HepG2 (cell line): Measurements from ENCODE around the gene VEGFB. TPM values are rescaled to one million over a fixed set of nuclear protein-coding genes. Genes with fewer than 3 reads are reported as not detected.

Experiments
- HDAC1 ChIP-seq: sonication (generic); formaldehyde crosslinking; IDR thresholded peaks from 2 replicates; pipeline ENCODE4 v1.5.1; 2020; ENCODE audit warnings: mild to moderate bottlenecking, missing genetic modification reagents
- HES4 ChIP-seq: sonication (generic); formaldehyde crosslinking; IDR thresholded peaks from 2 replicates; pipeline ENCODE4 v1.9.0; 2021; ENCODE audit warnings: mild to moderate bottlenecking, missing genetic modification reagents, borderline replicate concordance
- KDM5A ChIP-seq: fragments of 200-600 bp; sonication (generic); IDR thresholded peaks from 2 replicates; pipeline ENCODE4 v1.7.0; 2018; ENCODE audit warnings: antibody characterized with exemption, mild to moderate bottlenecking, low read length, borderline replicate concordance
- RBM39 ChIP-seq: fragments of 200-400 bp; formaldehyde crosslinking; IDR thresholded peaks from one replicate; pipeline ENCODE4 v1.6.1; 2018; ENCODE audit warnings: antibody characterized with exemption, mild to moderate bottlenecking, low read depth, low read length; ENCODE audit not compliant: poor library complexity, severe bottlenecking
- SATB2 ChIP-seq: sonication (generic); formaldehyde crosslinking; IDR thresholded peaks from 2 replicates; pipeline ENCODE4 v1.5.0; 2020; ENCODE audit warnings: missing genetic modification reagents
- TCF7 ChIP-seq: sonication (generic); IDR thresholded peaks from 2 replicates; pipeline ENCODE4 v1.6.1; 2016; ENCODE audit warnings: antibody characterized with exemption, low read depth
- XRCC5 ChIP-seq: fragments of 200-400 bp; formaldehyde crosslinking; optimal IDR thresholded peaks from 2 replicates; pipeline ENCODE3; 2017; ENCODE audit warnings: mild to moderate bottlenecking, low read length
- ZBTB7B ChIP-seq: sonication (generic); formaldehyde crosslinking; IDR thresholded peaks from 2 replicates; pipeline ENCODE4 v1.4.0; 2020; ENCODE audit warnings: missing genetic modification reagents
- ZBTB8A ChIP-seq: sonication (generic); formaldehyde crosslinking; IDR thresholded peaks from 2 replicates; pipeline ENCODE4 v1.4.0; 2020; ENCODE audit warnings: mild to moderate bottlenecking, low read depth, missing genetic modification reagents, borderline replicate concordance
- ZNF180 ChIP-seq: sonication (generic); formaldehyde crosslinking; IDR thresholded peaks from 2 replicates; pipeline ENCODE4 v1.4.0; 2020; ENCODE audit warnings: low read depth, missing genetic modification reagents, borderline replicate concordance
- ZNF567 ChIP-seq: sonication (generic); formaldehyde crosslinking; IDR thresholded peaks from 2 replicates; pipeline ENCODE4 v1.8.1; 2023; ENCODE audit warnings: mild to moderate bottlenecking, missing genetic modification reagents, borderline replicate concordance
- ZNF768 ChIP-seq: sonication (generic); formaldehyde crosslinking; IDR thresholded peaks from 2 replicates; pipeline ENCODE4 v1.4.0; 2020; ENCODE audit warnings: missing genetic modification reagents
- polyA plus RNA-seq, 8 experiments: library from polyadenylated mRNA; depleted of rRNA in 3 of 8; stranded (reverse) in 7 of 8; unstranded in 1 of 8; fragments of >200 nt; fragmentation: Illumina TruSeq in 4 of 8; extraction: Trizol in 4 of 8; gene quantifications; 2 replicates each; pipeline versions ENCODE4 v1.2.1 to v1.2.3, GENCODE V29; 2011 to 2016; ENCODE audit warnings: low read depth in 4 of 8, missing spikeins in 1 of 8, mixed read lengths in 1 of 8; ENCODE audit not compliant: insufficient read depth in 1 of 8
- total RNA-seq, 5 experiments: library from RNA; depleted of rRNA; stranded (reverse); fragments of >200 nt; fragmentation: Illumina TruSeq; extraction: Trizol; gene quantifications; 2 replicates each; pipeline ENCODE4 v1.2.3, GENCODE V29; 2016; ENCODE audit warnings: low read depth in 1 of 5
- TF ChIP-seq, protein P1 (sequence below): sonication (generic); formaldehyde crosslinking; IDR thresholded peaks from 2 replicates; pipeline ENCODE4 v1.5.1; 2020; ENCODE audit warnings: mild to moderate bottlenecking, missing genetic modification reagents, moderate library complexity
- TF ChIP-seq, protein P2 (sequence below): sonication (generic); formaldehyde crosslinking; conservative IDR thresholded peaks from 2 replicates; pipeline ENCODE4 v1.4.0; 2020; ENCODE audit warnings: missing genetic modification reagents
- TF ChIP-seq, protein P3 (sequence below): sonication (generic); formaldehyde crosslinking; conservative IDR thresholded peaks from 2 replicates; pipeline ENCODE4 v1.8.0; 2022; ENCODE audit warnings: low read depth, missing genetic modification reagents
- TF ChIP-seq, protein P4 (sequence below), 2 experiments: IDR thresholded peaks; 2 replicates each; pipeline ENCODE4 v1.6.1; 2011 to 2012; ENCODE audit warnings: low read length in 2 of 2, borderline replicate concordance in 1 of 2, low read depth in 1 of 2, mild to moderate bottlenecking in 1 of 2, moderate library complexity in 1 of 2
- TF ChIP-seq, protein P5 (sequence below): IDR thresholded peaks from 2 replicates; pipeline ENCODE4 v1.6.1; 2016; ENCODE audit warnings: low read depth, borderline replicate concordance
- TF ChIP-seq, protein P6 (sequence below): IDR thresholded peaks from 2 replicates; pipeline ENCODE4 v1.6.1; 2016
- TF ChIP-seq, protein P7 (sequence below): sonication (generic); IDR thresholded peaks from 2 replicates; pipeline ENCODE4 v1.6.1; 2016; ENCODE audit warnings: low read depth, borderline replicate concordance

Gene VEGFB
- total and polyA plus RNA-seq, 2 of the 13 experiments (the other 11 are each of a cell fraction or from before 2014, with no cell fraction given) = 9.0 to 11.3 TPM

DNA sequence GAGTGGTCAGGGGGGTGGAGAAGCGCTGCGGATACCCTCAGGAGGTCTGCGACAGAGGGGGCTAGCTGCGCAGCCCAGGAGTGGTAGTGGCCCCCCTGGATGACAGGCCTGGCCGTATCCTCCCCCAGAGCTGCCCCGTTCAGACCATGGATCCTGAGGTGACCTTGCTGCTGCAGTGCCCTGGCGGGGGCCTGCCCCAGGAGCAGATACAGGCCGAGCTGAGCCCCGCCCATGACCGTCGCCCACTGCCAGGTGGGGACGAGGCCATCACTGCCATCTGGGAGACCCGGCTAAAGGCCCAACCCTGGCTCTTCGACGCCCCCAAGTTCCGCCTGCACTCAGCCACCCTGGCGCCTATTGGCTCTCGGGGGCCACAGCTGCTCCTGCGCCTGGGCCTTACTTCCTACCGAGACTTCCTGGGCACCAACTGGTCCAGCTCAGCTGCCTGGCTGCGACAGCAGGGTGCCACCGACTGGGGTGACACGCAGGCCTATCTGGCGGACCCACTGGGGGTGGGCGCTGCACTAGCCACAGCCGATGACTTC lies 7.8 kb upstream of the VEGFB start (continued):
- TF ChIP-seq, protein P1, sequence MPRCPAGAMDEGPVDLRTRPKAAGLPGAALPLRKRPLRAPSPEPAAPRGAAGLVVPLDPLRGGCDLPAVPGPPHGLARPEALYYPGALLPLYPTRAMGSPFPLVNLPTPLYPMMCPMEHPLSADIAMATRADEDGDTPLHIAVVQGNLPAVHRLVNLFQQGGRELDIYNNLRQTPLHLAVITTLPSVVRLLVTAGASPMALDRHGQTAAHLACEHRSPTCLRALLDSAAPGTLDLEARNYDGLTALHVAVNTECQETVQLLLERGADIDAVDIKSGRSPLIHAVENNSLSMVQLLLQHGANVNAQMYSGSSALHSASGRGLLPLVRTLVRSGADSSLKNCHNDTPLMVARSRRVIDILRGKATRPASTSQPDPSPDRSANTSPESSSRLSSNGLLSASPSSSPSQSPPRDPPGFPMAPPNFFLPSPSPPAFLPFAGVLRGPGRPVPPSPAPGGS = peak; percentile 67; the same call in 1 of the 2 replicates
- TF ChIP-seq, protein P2, sequence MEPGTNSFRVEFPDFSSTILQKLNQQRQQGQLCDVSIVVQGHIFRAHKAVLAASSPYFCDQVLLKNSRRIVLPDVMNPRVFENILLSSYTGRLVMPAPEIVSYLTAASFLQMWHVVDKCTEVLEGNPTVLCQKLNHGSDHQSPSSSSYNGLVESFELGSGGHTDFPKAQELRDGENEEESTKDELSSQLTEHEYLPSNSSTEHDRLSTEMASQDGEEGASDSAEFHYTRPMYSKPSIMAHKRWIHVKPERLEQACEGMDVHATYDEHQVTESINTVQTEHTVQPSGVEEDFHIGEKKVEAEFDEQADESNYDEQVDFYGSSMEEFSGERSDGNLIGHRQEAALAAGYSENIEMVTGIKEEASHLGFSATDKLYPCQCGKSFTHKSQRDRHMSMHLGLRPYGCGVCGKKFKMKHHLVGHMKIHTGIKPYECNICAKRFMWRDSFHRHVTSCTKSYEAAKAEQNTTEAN = no peak
- TF ChIP-seq ZBTB8A (CRISPR knock-in tag) (no peak), SATB2 (no peak), KDM5A (no peak), ZNF567 (CRISPR knock-in tag) (0 out of 2 replicates have a peak, but pooled peaks have one; percentile 21), ZNF180 (CRISPR knock-in tag) (no peak), HDAC1 (CRISPR knock-in tag) (0 out of 2 replicates have a peak, but pooled peaks have one; percentile 23), HES4 (CRISPR knock-in tag) (peak; percentile 13), ZNF768 (CRISPR knock-in tag) (no peak; the same call in 1 of the 2 replicates), RBM39 (peak; percentile 64), TCF7 (no peak), ZBTB7B (CRISPR knock-in tag) (peak; percentile 0; the same call in 1 of the 2 replicates), XRCC5 (no peak)
- TF ChIP-seq, protein P3, sequence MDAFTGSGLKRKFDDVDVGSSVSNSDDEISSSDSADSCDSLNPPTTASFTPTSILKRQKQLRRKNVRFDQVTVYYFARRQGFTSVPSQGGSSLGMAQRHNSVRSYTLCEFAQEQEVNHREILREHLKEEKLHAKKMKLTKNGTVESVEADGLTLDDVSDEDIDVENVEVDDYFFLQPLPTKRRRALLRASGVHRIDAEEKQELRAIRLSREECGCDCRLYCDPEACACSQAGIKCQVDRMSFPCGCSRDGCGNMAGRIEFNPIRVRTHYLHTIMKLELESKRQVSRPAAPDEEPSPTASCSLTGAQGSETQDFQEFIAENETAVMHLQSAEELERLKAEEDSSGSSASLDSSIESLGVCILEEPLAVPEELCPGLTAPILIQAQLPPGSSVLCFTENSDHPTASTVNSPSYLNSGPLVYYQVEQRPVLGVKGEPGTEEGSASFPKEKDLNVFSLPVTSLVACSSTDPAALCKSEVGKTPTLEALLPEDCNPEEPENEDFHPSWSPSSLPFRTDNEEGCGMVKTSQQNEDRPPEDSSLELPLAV (CRISPR knock-in tag) = no peak
- TF ChIP-seq, protein P4, sequence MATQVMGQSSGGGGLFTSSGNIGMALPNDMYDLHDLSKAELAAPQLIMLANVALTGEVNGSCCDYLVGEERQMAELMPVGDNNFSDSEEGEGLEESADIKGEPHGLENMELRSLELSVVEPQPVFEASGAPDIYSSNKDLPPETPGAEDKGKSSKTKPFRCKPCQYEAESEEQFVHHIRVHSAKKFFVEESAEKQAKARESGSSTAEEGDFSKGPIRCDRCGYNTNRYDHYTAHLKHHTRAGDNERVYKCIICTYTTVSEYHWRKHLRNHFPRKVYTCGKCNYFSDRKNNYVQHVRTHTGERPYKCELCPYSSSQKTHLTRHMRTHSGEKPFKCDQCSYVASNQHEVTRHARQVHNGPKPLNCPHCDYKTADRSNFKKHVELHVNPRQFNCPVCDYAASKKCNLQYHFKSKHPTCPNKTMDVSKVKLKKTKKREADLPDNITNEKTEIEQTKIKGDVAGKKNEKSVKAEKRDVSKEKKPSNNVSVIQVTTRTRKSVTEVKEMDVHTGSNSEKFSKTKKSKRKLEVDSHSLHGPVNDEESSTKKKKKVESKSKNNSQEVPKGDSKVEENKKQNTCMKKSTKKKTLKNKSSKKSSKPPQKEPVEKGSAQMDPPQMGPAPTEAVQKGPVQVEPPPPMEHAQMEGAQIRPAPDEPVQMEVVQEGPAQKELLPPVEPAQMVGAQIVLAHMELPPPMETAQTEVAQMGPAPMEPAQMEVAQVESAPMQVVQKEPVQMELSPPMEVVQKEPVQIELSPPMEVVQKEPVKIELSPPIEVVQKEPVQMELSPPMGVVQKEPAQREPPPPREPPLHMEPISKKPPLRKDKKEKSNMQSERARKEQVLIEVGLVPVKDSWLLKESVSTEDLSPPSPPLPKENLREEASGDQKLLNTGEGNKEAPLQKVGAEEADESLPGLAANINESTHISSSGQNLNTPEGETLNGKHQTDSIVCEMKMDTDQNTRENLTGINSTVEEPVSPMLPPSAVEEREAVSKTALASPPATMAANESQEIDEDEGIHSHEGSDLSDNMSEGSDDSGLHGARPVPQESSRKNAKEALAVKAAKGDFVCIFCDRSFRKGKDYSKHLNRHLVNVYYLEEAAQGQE (IDR thresholded peaks at IDR 0.05; ENCODE audit: borderline replicate concordance in 1 of 2, low read depth in 1 of 2, low read length in 2 of 2) = no peak
- TF ChIP-seq, protein P5, sequence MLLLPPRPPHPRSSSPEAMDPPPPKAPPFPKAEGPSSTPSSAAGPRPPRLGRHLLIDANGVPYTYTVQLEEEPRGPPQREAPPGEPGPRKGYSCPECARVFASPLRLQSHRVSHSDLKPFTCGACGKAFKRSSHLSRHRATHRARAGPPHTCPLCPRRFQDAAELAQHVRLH (CRISPR knock-in tag) = no peak
- TF ChIP-seq, protein P6, sequence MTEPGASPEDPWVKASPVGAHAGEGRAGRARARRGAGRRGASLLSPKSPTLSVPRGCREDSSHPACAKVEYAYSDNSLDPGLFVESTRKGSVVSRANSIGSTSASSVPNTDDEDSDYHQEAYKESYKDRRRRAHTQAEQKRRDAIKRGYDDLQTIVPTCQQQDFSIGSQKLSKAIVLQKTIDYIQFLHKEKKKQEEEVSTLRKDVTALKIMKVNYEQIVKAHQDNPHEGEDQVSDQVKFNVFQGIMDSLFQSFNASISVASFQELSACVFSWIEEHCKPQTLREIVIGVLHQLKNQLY (CRISPR knock-in tag) = no peak
- TF ChIP-seq, protein P7, sequence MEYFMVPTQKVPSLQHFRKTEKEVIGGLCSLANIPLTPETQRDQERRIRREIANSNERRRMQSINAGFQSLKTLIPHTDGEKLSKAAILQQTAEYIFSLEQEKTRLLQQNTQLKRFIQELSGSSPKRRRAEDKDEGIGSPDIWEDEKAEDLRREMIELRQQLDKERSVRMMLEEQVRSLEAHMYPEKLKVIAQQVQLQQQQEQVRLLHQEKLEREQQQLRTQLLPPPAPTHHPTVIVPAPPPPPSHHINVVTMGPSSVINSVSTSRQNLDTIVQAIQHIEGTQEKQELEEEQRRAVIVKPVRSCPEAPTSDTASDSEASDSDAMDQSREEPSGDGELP = peak; percentile 84; the same call in 1 of the 2 replicates
